Liver (tissue), 9 donors: ENCODE measurements around the gene TRMT61A. TPM values are rescaled to one million over a fixed set of nuclear protein-coding genes. Genes with fewer than 3 reads are reported as not detected.

Source experiments
- DNase-seq: peaks from one replicate; pipeline ENCODE4 v3.0.0-alpha.2; 2017; ENCODE audit warnings: low spot score
- H3K27ac ChIP-seq, 2 donors: one replicate each; pipeline ENCODE4 v1.7.0; 2013; ENCODE audit warnings: inconsistent platforms in 2 of 2, low read length in 2 of 2, control low read depth in 1 of 2, low read depth in 1 of 2, mild to moderate bottlenecking in 1 of 2
- H3K27me3 ChIP-seq, 4 donors: one replicate each; pipeline versions ENCODE4 v1.6.1 to v1.7.0; 2013; ENCODE audit warnings: low read length in 3 of 4, inconsistent platforms in 1 of 4, mild to moderate bottlenecking in 1 of 4, moderate library complexity in 1 of 4; ENCODE audit not compliant: control insufficient read depth in 4 of 4, insufficient read depth in 4 of 4
- H3K36me3 ChIP-seq, 4 donors: one replicate each; pipeline versions ENCODE4 v1.6.1 to v1.7.0; 2013; ENCODE audit warnings: low read length in 3 of 4, mild to moderate bottlenecking in 3 of 4, low read depth in 1 of 4, moderate library complexity in 1 of 4; ENCODE audit not compliant: control insufficient read depth in 4 of 4, insufficient read depth in 3 of 4
- H3K4me1 ChIP-seq, 4 donors: one replicate each; pipeline versions ENCODE4 v1.6.1 to v1.7.0; 2013; ENCODE audit warnings: low read length in 3 of 4, mild to moderate bottlenecking in 3 of 4, moderate library complexity in 1 of 4; ENCODE audit not compliant: control insufficient read depth in 4 of 4, insufficient read depth in 4 of 4
- H3K4me3 ChIP-seq, 3 donors: one replicate each; pipeline versions ENCODE4 v1.6.1 to v1.7.0; 2013; ENCODE audit warnings: low read length in 3 of 3, control low read depth in 1 of 3, low read depth in 1 of 3, mild to moderate bottlenecking in 1 of 3
- H3K9ac ChIP-seq, 2 donors: one replicate each; pipeline ENCODE4 v1.7.0; 2013; ENCODE audit warnings: low read length in 2 of 2, mild to moderate bottlenecking in 2 of 2, moderate library complexity in 2 of 2, control low read depth in 1 of 2, low read depth in 1 of 2
- H3K9me3 ChIP-seq, 4 donors: one replicate each; pipeline versions ENCODE4 v1.6.1 to v1.7.0; 2013; ENCODE audit warnings: low read length in 3 of 4; ENCODE audit not compliant: control insufficient read depth in 4 of 4
- ATF3 ChIP-seq: IDR thresholded peaks from 2 replicates; pipeline ENCODE4 v1.6.1; 2016; ENCODE audit warnings: antibody characterized with exemption
- CTCF ChIP-seq: fragments of 150-350 bp; IDR thresholded peaks from 2 replicates; pipeline ENCODE4 v1.5.1; 2017; ENCODE audit warnings: improper control_type of control experiment, low read depth, low read length; ENCODE audit not compliant: missing input control
- EGR1 ChIP-seq, 2 donors: IDR thresholded peaks; 2 replicates each; pipeline ENCODE4 v1.6.1; 2016 to 2018; ENCODE audit warnings: antibody characterized with exemption in 2 of 2, low read depth in 2 of 2
- FOXA1 ChIP-seq: IDR thresholded peaks from 2 replicates; pipeline ENCODE4 v1.6.1; 2016; ENCODE audit warnings: antibody characterized with exemption
- GABPA ChIP-seq, 2 donors: IDR thresholded peaks in 1 of 2; conservative IDR thresholded peaks in 1 of 2; 2 replicates each; pipeline ENCODE4 v1.6.1; 2016; ENCODE audit warnings: antibody characterized with exemption in 2 of 2, mild to moderate bottlenecking in 1 of 2, moderate library complexity in 1 of 2
- HNF4G ChIP-seq: IDR thresholded peaks from 2 replicates; pipeline ENCODE4 v1.6.1; 2016; ENCODE audit warnings: antibody characterized with exemption
- JUND ChIP-seq, 2 donors: IDR thresholded peaks; 2 replicates each; pipeline ENCODE4 v1.6.1; 2016; ENCODE audit warnings: antibody characterized with exemption in 2 of 2
- MAX ChIP-seq: IDR thresholded peaks from 2 replicates; pipeline ENCODE4 v1.6.1; 2016; ENCODE audit warnings: antibody characterized with exemption
- NR2F2 ChIP-seq: IDR thresholded peaks from 2 replicates; pipeline ENCODE4 v1.6.1; 2016; ENCODE audit warnings: antibody characterized with exemption
- RAD21 ChIP-seq, 2 donors: IDR thresholded peaks; 2 replicates each; pipeline ENCODE4 v1.6.1; 2016; ENCODE audit warnings: antibody characterized with exemption in 2 of 2, mild to moderate bottlenecking in 2 of 2
- RXRA ChIP-seq, 2 donors: IDR thresholded peaks; 2 replicates each; pipeline ENCODE4 v1.6.1; 2017 to 2018; ENCODE audit warnings: antibody characterized with exemption in 2 of 2, mild to moderate bottlenecking in 1 of 2
- SP1 ChIP-seq: IDR thresholded peaks from 2 replicates; pipeline ENCODE4 v1.6.1; 2018; ENCODE audit warnings: antibody characterized with exemption, mild to moderate bottlenecking
- TAF1 ChIP-seq: conservative IDR thresholded peaks from 2 replicates; pipeline ENCODE4 v1.6.1; 2016; ENCODE audit warnings: antibody characterized with exemption, mild to moderate bottlenecking
- YY1 ChIP-seq: IDR thresholded peaks from 2 replicates; pipeline ENCODE4 v1.6.1; 2016; ENCODE audit warnings: antibody characterized with exemption, mild to moderate bottlenecking
- WGBS: extraction: QIAGEN DNeasy Blood & Tissue Kit; methylation state at CpG from one replicate; pipeline ENCODE4 v1.1.7; 2013; 5-methylcytosine and 5-hydroxymethylcytosine counted together
- polyA plus RNA-seq, 2 donors: library from polyadenylated mRNA; stranded (reverse) in 1 of 2; unstranded in 1 of 2; fragments of 200-250 nt in 1 of 2; fragments of >200 nt in 1 of 2; fragmentation: Nextera tagmentation in 1 of 2; extraction: Ambion mirVana in 1 of 2; gene quantifications; one replicate each; pipeline versions ENCODE4 v1.2.1 to v1.2.3, GENCODE V29; 2013 to 2015
- total RNA-seq, 2 donors: library from RNA; depleted of rRNA; stranded (reverse); fragments of >200 nt; gene quantifications; one replicate each; pipeline ENCODE4 v1.2.3, GENCODE V29; 2014
- TF ChIP-seq, protein P1 (sequence below): IDR thresholded peaks from 2 replicates; pipeline ENCODE4 v1.6.1; 2016; ENCODE audit warnings: antibody characterized with exemption
- donor health status: healthy.
- donor health status: healthy.
- donor health status: healthy.
- donor health status: healthy.
- donor health status: healthy.

TRMT61A gene
- total and polyA plus RNA-seq, 4 donors: 4.1 to 8.0 (median 6.5) TPM

GRCh38 chr14:103547455-103547940 lies 18.5 kb downstream of the TRMT61A start:
- TF ChIP-seq CTCF (no peak), GABPA (IDR thresholded peaks at IDR 0.05 in 1 of 2, conservative IDR thresholded peaks at IDR 0.05 in 1 of 2) (no peak), ATF3 (no peak), HNF4G (no peak), JUND (IDR thresholded peaks at IDR 0.05) (no peak), RXRA (IDR thresholded peaks at IDR 0.05) (no peak), EGR1 (IDR thresholded peaks at IDR 0.05; ENCODE audit: low read depth in 2 of 2) (no peak), NR2F2 (no peak), SP1 (no peak), YY1 (no peak), RAD21 (IDR thresholded peaks at IDR 0.05) (no peak), TAF1 (no peak), FOXA1 (no peak)
- TF ChIP-seq, protein P1, sequence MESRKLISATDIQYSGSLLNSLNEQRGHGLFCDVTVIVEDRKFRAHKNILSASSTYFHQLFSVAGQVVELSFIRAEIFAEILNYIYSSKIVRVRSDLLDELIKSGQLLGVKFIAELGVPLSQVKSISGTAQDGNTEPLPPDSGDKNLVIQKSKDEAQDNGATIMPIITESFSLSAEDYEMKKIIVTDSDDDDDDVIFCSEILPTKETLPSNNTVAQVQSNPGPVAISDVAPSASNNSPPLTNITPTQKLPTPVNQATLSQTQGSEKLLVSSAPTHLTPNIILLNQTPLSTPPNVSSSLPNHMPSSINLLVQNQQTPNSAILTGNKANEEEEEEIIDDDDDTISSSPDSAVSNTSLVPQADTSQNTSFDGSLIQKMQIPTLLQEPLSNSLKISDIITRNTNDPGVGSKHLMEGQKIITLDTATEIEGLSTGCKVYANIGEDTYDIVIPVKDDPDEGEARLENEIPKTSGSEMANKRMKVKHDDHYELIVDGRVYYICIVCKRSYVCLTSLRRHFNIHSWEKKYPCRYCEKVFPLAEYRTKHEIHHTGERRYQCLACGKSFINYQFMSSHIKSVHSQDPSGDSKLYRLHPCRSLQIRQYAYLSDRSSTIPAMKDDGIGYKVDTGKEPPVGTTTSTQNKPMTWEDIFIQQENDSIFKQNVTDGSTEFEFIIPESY: no peak

DNA sequence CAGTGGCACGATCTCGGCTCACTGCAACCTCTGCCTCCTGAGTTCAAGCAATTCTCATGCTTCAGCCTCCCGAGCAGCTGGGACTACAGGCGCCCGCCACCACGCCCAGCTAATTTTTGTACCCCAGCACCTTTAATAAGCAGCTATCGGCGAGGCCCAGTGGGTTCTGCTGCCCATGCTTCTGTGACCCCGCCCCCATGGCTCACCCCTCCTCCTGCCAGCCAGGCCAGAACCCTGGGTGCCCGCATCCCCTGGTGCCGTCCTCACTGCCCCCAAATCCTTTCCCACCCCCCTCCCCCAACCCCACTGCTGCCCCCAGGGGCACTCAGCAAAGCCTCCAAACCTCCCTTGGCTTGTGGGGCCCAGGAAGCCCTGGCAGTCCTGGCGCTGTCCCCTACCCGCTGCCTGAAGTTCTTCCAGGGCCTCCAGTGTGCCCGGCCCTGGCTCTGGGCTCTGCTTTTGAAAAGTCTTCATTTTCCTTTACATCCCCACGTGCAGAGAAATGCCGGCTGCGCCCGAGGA lies 19.0 kb downstream of the TRMT61A start:
- Histone ChIP-seq H3K4me3 (no peak overlapping the region), H3K9ac (no peak overlapping the region), H3K27ac (no peak overlapping the region), H3K9me3 (no peaks in the 10 kb centered on the region), H3K27me3 (no peaks in the 10 kb centered on the region), H3K4me1 (peaks cover 0 to 6% (median 0%) of the 10 kb centered on the region in 4 donors), H3K36me3 (no peaks in the 10 kb centered on the region)
- WGBS: 92% methylated on average over 18 of the region's 18 CpGs
- TF ChIP-seq MAX: no peak
- TF ChIP-seq CTCF: no peak
- DNase-seq: no peak

More at GRCh38 chr14:103547455-103547940, 18.5 kb downstream of the TRMT61A start:
- H3K4me1 ChIP-seq: peaks cover 0 to 6% (median 0%) of the 10 kb centered on the region in 4 donors
- H3K27me3 ChIP-seq: no peaks in the 10 kb centered on the region
- DNase-seq: no peak
- 89% methylated on average over 11 of the region's 11 CpGs for WGBS
- H3K27ac ChIP-seq: no peak overlapping the region
- no peak overlapping the region for H3K4me3 ChIP-seq
- H3K36me3 ChIP-seq: no peaks in the 10 kb centered on the region
- H3K9me3 ChIP-seq: no peaks in the 10 kb centered on the region
- no peak overlapping the region for H3K9ac ChIP-seq
